Keratinocyte (primary cell): ENCODE data around the gene SLX4IP.

Experiments
- CTCF ChIP-seq, 3 experiments: IDR thresholded peaks in 1 of 3; conservative IDR thresholded peaks in 1 of 3; optimal IDR thresholded peaks in 1 of 3; 2 replicates in 2 of 3; 3 replicates in 1 of 3; pipeline versions ENCODE3 to v1.5.1; 2011; ENCODE audit warnings: low read length in 3 of 3, mild to moderate bottlenecking in 3 of 3, moderate library complexity in 2 of 3, control low read depth in 1 of 3, inconsistent platforms in 1 of 3; ENCODE audit not compliant: insufficient read depth in 2 of 3; ENCODE audit errors: extremely low read depth in 1 of 3
- EZH2 ChIP-seq: IDR thresholded peaks from one replicate; pipeline ENCODE4 v1.6.1; 2012; ENCODE audit warnings: inconsistent platforms, mild to moderate bottlenecking, low read length, moderate library complexity

DNA sequence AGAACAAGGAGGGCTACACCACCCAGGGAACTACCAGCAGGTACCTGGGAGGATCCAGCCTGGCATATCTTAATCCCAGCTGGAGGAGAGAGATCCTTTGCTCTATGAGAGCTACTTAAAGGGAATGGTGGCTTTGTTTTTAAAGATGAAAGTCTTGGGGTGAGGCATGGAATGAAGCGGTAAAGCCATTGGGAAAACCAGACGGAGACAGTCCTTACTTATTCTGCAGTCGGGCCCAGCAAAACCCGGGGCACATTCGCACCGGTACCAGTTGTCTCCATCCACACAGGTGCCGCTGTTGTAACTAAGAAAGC lies 208.4 kb downstream of the SLX4IP start:
- TF ChIP-seq CTCF (optimal IDR thresholded peaks at IDR 0.05 in 1 of 3, IDR thresholded peaks at IDR 0.05 in 1 of 3, conservative IDR thresholded peaks at IDR 0.05 in 1 of 3; ENCODE audit: extremely low read depth in 1 of 3, insufficient read depth in 2 of 3, low read length in 3 of 3) (no peak), EZH2 (no peak)
